SU-DHL-6 (cell line): ENCODE results near the gene AMACR.

ENCODE experiments used
- CTCF ChIP-seq: fragments of 200-600 bp; sonication (generic); IDR thresholded peaks from one replicate; pipeline ENCODE4 v1.5.1; 2017; ENCODE audit warnings: antibody characterized with exemption, mild to moderate bottlenecking, low read length, moderate library complexity; ENCODE audit not compliant: insufficient read depth, poor library complexity, severe bottlenecking
- EZH2phosphoT487 ChIP-seq: fragments of 200-600 bp; sonication (generic), shearing (Covaris generic); conservative IDR thresholded peaks from 2 replicates; pipeline ENCODE4 v1.6.1; 2018; ENCODE audit warnings: mild to moderate bottlenecking, antibody characterized with exemption, low read length, moderate library complexity, mixed read lengths

- TF ChIP-seq CTCF (no peak), EZH2phosphoT487 (no peak)
These were observed 13.5 kb upstream of the AMACR start for GRCh38 chr5:34021334-34021733.
